Fibroblast of villous mesenchyme (primary cell): ENCODE data around the gene ARMC7. TPM values are rescaled to one million over a fixed set of nuclear protein-coding genes. Genes with fewer than 3 reads are reported as not detected.

ENCODE experiments used
- DNase-seq: peaks from one replicate; pipeline ENCODE4 v3.0.0-alpha.2; 2010; ENCODE audit warnings: low read depth
- H3K4me3 ChIP-seq: 2 replicates; pipeline ENCODE4 v1.5.1; 2011; ENCODE audit warnings: low read depth, mild to moderate bottlenecking, low read length
- total RNA-seq: library from RNA; depleted of rRNA; stranded (reverse); fragments of >200 nt; gene quantifications from 2 replicates; pipeline ENCODE4 v1.2.3, GENCODE V29; 2012
- TF ChIP-seq, protein P1 (sequence below): IDR thresholded peaks from 2 replicates; pipeline ENCODE4 v1.5.1; 2012; ENCODE audit warnings: low read depth, mild to moderate bottlenecking, low read length; ENCODE audit not compliant: insufficient read depth

ARMC7 gene
- total RNA-seq, 1 donor, result 3.0 TPM

DNA sequence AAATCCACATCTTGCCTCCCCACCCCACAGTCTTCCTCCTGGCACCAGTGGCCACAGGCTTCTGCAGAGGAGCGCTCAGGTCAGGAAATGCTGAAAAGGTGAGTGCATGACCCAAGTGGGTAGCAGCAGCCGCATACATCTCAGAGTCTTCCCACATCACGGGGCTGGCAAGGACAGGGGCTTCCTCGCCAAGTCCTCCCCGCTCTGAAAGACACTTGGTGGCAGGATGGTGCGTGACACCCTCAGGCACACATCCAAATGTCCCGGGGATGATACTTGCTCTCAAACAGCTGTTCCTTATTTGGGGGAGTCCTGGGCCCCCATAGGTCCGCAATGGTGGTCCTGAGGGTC, 30.8 kb upstream of the ARMC7 start:
- no peak overlapping the region for H3K4me3 ChIP-seq
- no peak for DNase-seq
- TF ChIP-seq, protein P1, sequence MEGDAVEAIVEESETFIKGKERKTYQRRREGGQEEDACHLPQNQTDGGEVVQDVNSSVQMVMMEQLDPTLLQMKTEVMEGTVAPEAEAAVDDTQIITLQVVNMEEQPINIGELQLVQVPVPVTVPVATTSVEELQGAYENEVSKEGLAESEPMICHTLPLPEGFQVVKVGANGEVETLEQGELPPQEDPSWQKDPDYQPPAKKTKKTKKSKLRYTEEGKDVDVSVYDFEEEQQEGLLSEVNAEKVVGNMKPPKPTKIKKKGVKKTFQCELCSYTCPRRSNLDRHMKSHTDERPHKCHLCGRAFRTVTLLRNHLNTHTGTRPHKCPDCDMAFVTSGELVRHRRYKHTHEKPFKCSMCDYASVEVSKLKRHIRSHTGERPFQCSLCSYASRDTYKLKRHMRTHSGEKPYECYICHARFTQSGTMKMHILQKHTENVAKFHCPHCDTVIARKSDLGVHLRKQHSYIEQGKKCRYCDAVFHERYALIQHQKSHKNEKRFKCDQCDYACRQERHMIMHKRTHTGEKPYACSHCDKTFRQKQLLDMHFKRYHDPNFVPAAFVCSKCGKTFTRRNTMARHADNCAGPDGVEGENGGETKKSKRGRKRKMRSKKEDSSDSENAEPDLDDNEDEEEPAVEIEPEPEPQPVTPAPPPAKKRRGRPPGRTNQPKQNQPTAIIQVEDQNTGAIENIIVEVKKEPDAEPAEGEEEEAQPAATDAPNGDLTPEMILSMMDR, result no peak

DNA sequence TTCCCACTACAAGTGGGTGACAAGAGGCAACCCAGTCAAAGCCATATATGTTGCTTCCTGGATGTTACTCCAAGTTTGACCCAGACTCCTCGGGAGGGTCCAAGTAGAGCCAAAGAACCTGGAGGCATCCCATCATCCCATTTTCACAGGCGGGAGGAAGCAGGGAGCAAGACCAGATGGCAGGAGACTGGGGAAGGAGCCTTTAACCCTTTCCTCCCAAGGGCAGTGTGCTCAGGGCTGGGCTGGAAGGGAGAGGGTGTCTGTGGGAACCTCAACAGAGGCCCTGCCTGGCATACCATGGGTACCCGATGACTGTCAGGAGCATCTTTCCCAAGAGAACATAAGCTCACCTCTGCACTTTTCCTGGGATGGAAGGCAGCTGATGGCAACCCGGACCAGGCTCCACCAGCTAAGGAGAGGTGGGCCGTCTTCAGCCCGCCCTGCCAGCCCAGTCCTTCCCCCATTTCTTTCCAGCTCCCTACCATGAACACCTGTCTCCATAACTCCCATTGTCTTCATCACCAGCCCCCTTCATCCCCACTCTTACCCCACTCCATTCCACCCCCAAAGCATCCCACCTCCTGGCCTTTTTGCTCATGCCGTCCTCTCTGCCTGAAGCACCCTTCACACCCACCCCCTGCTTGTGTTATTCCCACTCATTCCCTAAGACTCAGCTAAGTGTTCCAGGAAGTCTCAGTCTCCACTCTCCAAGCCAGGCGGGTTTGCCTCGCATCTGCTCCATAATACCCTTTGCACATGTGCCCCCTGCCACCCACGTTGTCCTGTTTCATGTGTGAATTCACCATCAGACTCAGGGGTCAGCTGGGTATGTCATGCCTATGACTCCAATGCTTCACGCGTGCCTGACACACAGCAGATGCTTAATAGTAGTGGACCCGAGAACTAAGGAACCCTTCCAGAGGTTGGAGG, 27.9 kb upstream of the ARMC7 start:
- no peak overlapping the region for H3K4me3 ChIP-seq
- TF ChIP-seq, protein P1, result no peak
- DNase-seq, result no peak

- no peak for DNase-seq
- no peak overlapping the region for H3K4me3 ChIP-seq
- TF ChIP-seq, protein P1, result no peak
Observed at GRCh38 chr17:75082683-75083082, 27.1 kb upstream of the ARMC7 start.

GRCh38 chr17:75084039-75084660, 25.6 kb upstream of the ARMC7 start:
- TF ChIP-seq, protein P1, result no peak
- peak; percentile 48 for DNase-seq
- H3K4me3 ChIP-seq, result no peak overlapping the region

DNA sequence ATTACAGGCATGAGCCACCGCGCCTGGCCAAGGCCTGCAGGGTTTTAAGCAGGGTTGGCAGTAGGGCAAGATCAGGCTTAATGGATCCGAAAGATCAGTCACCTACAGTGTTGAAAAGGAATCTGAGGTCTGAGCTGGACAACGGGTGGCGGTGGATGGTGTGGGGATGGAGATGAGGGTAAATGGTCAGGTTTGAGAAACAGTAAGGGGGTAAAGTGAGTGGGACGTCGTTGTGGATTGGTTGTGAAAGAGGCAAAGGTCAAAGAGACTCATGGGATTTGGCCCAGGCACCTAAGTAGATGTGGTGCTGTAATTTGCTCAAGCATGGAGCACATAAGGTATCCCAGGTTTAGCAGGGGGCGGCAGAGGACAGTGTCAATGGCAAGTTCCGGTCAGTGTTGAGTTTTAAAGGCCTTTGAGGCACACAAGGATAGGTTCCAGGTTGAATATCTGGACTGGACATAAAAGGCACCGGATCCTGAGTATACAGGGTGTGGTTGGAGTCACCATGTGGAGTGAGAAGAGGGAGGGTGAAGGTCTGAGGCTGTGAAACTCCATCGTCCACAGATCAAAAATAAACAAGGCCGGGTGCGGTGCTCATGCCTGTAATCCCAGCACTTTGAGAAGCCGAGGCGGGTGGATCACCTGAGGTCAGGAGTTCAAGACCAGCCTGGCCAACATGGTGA, 23.1 kb upstream of the ARMC7 start:
- no peak for DNase-seq
- peak overlapping the region; percentile 70 for H3K4me3 ChIP-seq
- TF ChIP-seq, protein P1, result no peak

GRCh38 chr17:75087182-75087557, 22.6 kb upstream of the ARMC7 start:
- TF ChIP-seq, protein P1, result no peak
- H3K4me3 ChIP-seq, result peak overlapping the region; percentile 70
- no peak for DNase-seq
